H1 (cell line): Measurements from ENCODE around the gene ERLEC1. TPM values are rescaled to one million over a fixed set of nuclear protein-coding genes. Genes with fewer than 3 reads are reported as not detected.

Source experiments
- CTCF ChIA-PET: fragments of 300-600 bp; sonication (Branson Sonifier 250); formaldehyde crosslinking; loops from one replicate; lab custom pipeline; 2021; ENCODE audit not compliant: partially characterized antibody; lab: Charles Lee
- POLR2A ChIA-PET: fragments of 300-600 bp; sonication (Branson Sonifier 250); formaldehyde crosslinking; loops from one replicate; lab custom pipeline; 2021; ENCODE audit warnings: inconsistent platforms; ENCODE audit not compliant: partially characterized antibody; lab: Charles Lee
- DNase-seq, 2 experiments: peaks; one replicate each; pipeline versions ENCODE4 v3.0.0 to v3.0.0-alpha.2; 2010 to 2022; ENCODE audit warnings: low spot score in 2 of 2, low read depth in 1 of 2, mixed read lengths in 1 of 2
- FAIRE-seq: peaks from 2 replicates; lab custom pipeline; 2011; peaks lifted over from hg19 to GRCh38; lab: Jason Lieb, UNC
- H2AFZ ChIP-seq: 2 replicates; pipeline ENCODE4 v1.8.1; 2012; ENCODE audit warnings: low read length, inconsistent platforms
- H2AK5ac ChIP-seq: 2 replicates; pipeline ENCODE4 v1.6.1; 2013; ENCODE audit warnings: low read depth, low read length
- H2BK120ac ChIP-seq: replicated peaks from 2 replicates; pipeline ENCODE3; 2013; ENCODE audit warnings: low read depth, low read length, inconsistent platforms
- H2BK12ac ChIP-seq: 2 replicates; pipeline ENCODE4 v1.6.1; 2013; ENCODE audit warnings: low read depth, low read length
- H2BK15ac ChIP-seq: 2 replicates; pipeline ENCODE4 v1.6.1; 2013; ENCODE audit warnings: low read length
- H2BK20ac ChIP-seq: 2 replicates; pipeline ENCODE4 v1.6.1; 2013; ENCODE audit warnings: low read length
- H2BK5ac ChIP-seq: 2 replicates; pipeline ENCODE4 v1.6.1; 2013; ENCODE audit warnings: low read depth, low read length
- H3K14ac ChIP-seq: 2 replicates; pipeline ENCODE4 v1.6.1; 2013; ENCODE audit warnings: inconsistent platforms; ENCODE audit not compliant: insufficient read length
- H3K18ac ChIP-seq: 2 replicates; pipeline ENCODE4 v1.6.1; 2013; ENCODE audit warnings: low read length; ENCODE audit errors: extremely low read depth
- H3K23ac ChIP-seq: 2 replicates; pipeline ENCODE4 v1.6.1; 2013; ENCODE audit warnings: inconsistent platforms; ENCODE audit not compliant: insufficient read length
- H3K23me2 ChIP-seq: 2 replicates; pipeline ENCODE4 v1.6.1; 2013; ENCODE audit warnings: low read depth, low read length
- H3K27ac ChIP-seq: 2 replicates; pipeline ENCODE4 v1.6.1; 2011; ENCODE audit warnings: low read depth, low read length, inconsistent platforms
- H3K27me3 ChIP-seq, 4 experiments: replicated peaks in 1 of 4; 1 replicate in 1 of 4; 2 replicates in 3 of 4; pipeline versions ENCODE4 v1.6.1 to v1.8.1; 2011 to 2013; ENCODE audit warnings: low read length in 3 of 4, mild to moderate bottlenecking in 3 of 4, inconsistent platforms in 2 of 4, mixed read lengths in 2 of 4, moderate library complexity in 1 of 4; ENCODE audit not compliant: control insufficient read depth in 3 of 4, insufficient read depth in 3 of 4; ENCODE audit errors: extremely low read depth in 1 of 4
- H3K36me3 ChIP-seq, 4 experiments: 2 replicates each; pipeline versions ENCODE4 v1.6.1 to v1.8.1; 2011 to 2013; ENCODE audit warnings: mild to moderate bottlenecking in 4 of 4, low read length in 3 of 4, moderate library complexity in 2 of 4, control low read depth in 1 of 4, inconsistent platforms in 1 of 4; ENCODE audit not compliant: insufficient read depth in 4 of 4, control insufficient read depth in 2 of 4
- H3K4ac ChIP-seq: replicated peaks from 2 replicates; pipeline ENCODE3; 2013; ENCODE audit warnings: low read length, low read depth, mixed read lengths, inconsistent platforms; ENCODE audit not compliant: insufficient read length
- H3K4me1 ChIP-seq, 4 experiments: replicated peaks in 1 of 4; 1 replicate in 1 of 4; 2 replicates in 3 of 4; pipeline versions ENCODE4 v1.6.1 to v1.8.1; 2011 to 2013; ENCODE audit warnings: low read length in 3 of 4, inconsistent platforms in 2 of 4, mixed read lengths in 1 of 4; ENCODE audit not compliant: insufficient read depth in 4 of 4, control insufficient read depth in 3 of 4
- H3K4me2 ChIP-seq, 2 experiments: 2 replicates each; pipeline versions ENCODE4 v1.6.1 to v1.8.1; 2011 to 2013; ENCODE audit warnings: low read depth in 2 of 2, low read length in 2 of 2, control low read depth in 1 of 2, inconsistent platforms in 1 of 2, mild to moderate bottlenecking in 1 of 2; ENCODE audit not compliant: insufficient read depth in 1 of 2
- H3K4me3 ChIP-seq, 4 experiments: fragments of 200-600, 300-600 bp in 1 of 4; sonication (generic), shearing (Covaris generic), sonication (Bioruptor Twin) in 1 of 4; 2 replicates each; pipeline versions ENCODE4 v1.5.1 to v1.8.1; 2011 to 2016; ENCODE audit warnings: low read length in 4 of 4, low read depth in 3 of 4, control low read depth in 2 of 4, inconsistent platforms in 2 of 4, mild to moderate bottlenecking in 2 of 4, mixed read lengths in 1 of 4, moderate library complexity in 1 of 4; ENCODE audit not compliant: insufficient read depth in 2 of 4; ENCODE audit errors: extremely low read depth in 1 of 4
- H3K56ac ChIP-seq: replicated peaks from 2 replicates; pipeline ENCODE3; 2013; ENCODE audit warnings: low read depth, mild to moderate bottlenecking, mixed read lengths, low read length, inconsistent platforms; ENCODE audit not compliant: insufficient read length
- H3K79me1 ChIP-seq: 2 replicates; pipeline ENCODE4 v1.6.1; 2013; ENCODE audit warnings: low read depth, low read length, control low read depth
- H3K79me2 ChIP-seq, 2 experiments: 2 replicates each; pipeline versions ENCODE4 v1.6.1 to v1.8.1; 2012 to 2013; ENCODE audit warnings: low read length in 2 of 2, mild to moderate bottlenecking in 2 of 2, inconsistent platforms in 1 of 2; ENCODE audit not compliant: insufficient read depth in 2 of 2, control insufficient read depth in 1 of 2
- H3K9ac ChIP-seq, 4 experiments: replicated peaks in 1 of 4; 1 replicate in 1 of 4; 2 replicates in 3 of 4; pipeline versions ENCODE4 v1.6.1 to v1.8.1; 2011 to 2013; ENCODE audit warnings: low read depth in 3 of 4, low read length in 3 of 4, control low read depth in 2 of 4, mild to moderate bottlenecking in 2 of 4, moderate library complexity in 2 of 4, inconsistent platforms in 1 of 4; ENCODE audit errors: extremely low read depth in 1 of 4
- H3K9me3 ChIP-seq, 2 experiments: 2 replicates each; pipeline versions ENCODE4 v1.6.1 to v1.8.1; 2012 to 2013; ENCODE audit warnings: mild to moderate bottlenecking in 2 of 2, moderate library complexity in 2 of 2, control low read depth in 1 of 2, inconsistent platforms in 1 of 2, low read depth in 1 of 2, low read length in 1 of 2, mixed read lengths in 1 of 2; ENCODE audit not compliant: insufficient read depth in 2 of 2
- H4K20me1 ChIP-seq, 2 experiments: replicated peaks in 1 of 2; 2 replicates each; pipeline versions ENCODE3 to v1.8.1; 2011 to 2013; ENCODE audit warnings: inconsistent platforms in 2 of 2, low read length in 2 of 2, mild to moderate bottlenecking in 1 of 2; ENCODE audit not compliant: insufficient read depth in 2 of 2, control insufficient read depth in 1 of 2
- H4K5ac ChIP-seq: 2 replicates; pipeline ENCODE4 v1.6.1; 2013; ENCODE audit warnings: low read length, low read depth, mixed read lengths, inconsistent platforms; ENCODE audit not compliant: insufficient read length
- H4K8ac ChIP-seq: 2 replicates; pipeline ENCODE4 v1.8.0; 2013; ENCODE audit warnings: mild to moderate bottlenecking, moderate library complexity, low read length, inconsistent platforms; ENCODE audit not compliant: insufficient read depth; ENCODE audit errors: extremely low read depth
- H4K91ac ChIP-seq: replicated peaks from 2 replicates; pipeline ENCODE3; 2013; ENCODE audit warnings: low read length, mixed read lengths, inconsistent platforms; ENCODE audit not compliant: insufficient read length
- CBX5 ChIP-seq: fragments of 300-800, 300-1000 bp; sonication (generic); IDR thresholded peaks from 2 replicates; pipeline ENCODE4 v1.7.1; 2016; ENCODE audit warnings: antibody characterized with exemption, low read length, low read depth
- CBX8 ChIP-seq: fragments of 300-800, 300-1000 bp; sonication (generic); IDR thresholded peaks from 2 replicates; pipeline ENCODE4 v1.7.1; 2016; ENCODE audit warnings: low read depth, low read length, borderline replicate concordance
- EZH2 ChIP-seq: fragments of 200-600 bp; sonication (generic); IDR thresholded peaks from 2 replicates; pipeline ENCODE4 v1.7.1; 2012; ENCODE audit warnings: low read depth, mild to moderate bottlenecking, moderate library complexity, low read length, inconsistent platforms; ENCODE audit not compliant: severe bottlenecking
- JUN ChIP-seq: IDR thresholded peaks from 2 replicates; pipeline ENCODE4 v1.6.1; 2011; ENCODE audit warnings: low read depth, mild to moderate bottlenecking, improper control_type of control experiment, low read length
- RAD21 ChIP-seq, 2 experiments: IDR thresholded peaks in 1 of 2; conservative IDR thresholded peaks in 1 of 2; 2 replicates each; pipeline ENCODE4 v1.6.1; 2011; ENCODE audit warnings: low read depth in 2 of 2, low read length in 2 of 2, improper control_type of control experiment in 1 of 2, inconsistent platforms in 1 of 2, mild to moderate bottlenecking in 1 of 2, moderate library complexity in 1 of 2
- RNF2 ChIP-seq: fragments of 200-900, 300-1000 bp; sonication (generic); IDR thresholded peaks from 2 replicates; pipeline ENCODE4 v1.7.1; 2016; ENCODE audit warnings: borderline replicate concordance, low read depth, mild to moderate bottlenecking, antibody characterized with exemption, low read length; ENCODE audit not compliant: poor library complexity, severe bottlenecking; ENCODE audit errors: missing control alignments
- TAF7 ChIP-seq: optimal IDR thresholded peaks from 2 replicates; pipeline ENCODE3; 2011; ENCODE audit warnings: low read depth, mild to moderate bottlenecking, inconsistent platforms, low read length, moderate library complexity, borderline replicate concordance
- WGBS, 2 experiments: shearing (Covaris generic) in 1 of 2; methylation state at CpG; one replicate each; pipeline versions ENCODE4 v1.1.6 to v1.1.7; 2013 to 2015; ENCODE audit warnings: low lambda C conversion rate in 2 of 2, mixed read lengths in 2 of 2, inconsistent platforms in 1 of 2, low coverage in 1 of 2, missing lambda C conversion rate in 1 of 2; ENCODE audit not compliant: insufficient replicate concordance in 2 of 2, insufficient coverage in 1 of 2, insufficient read length in 1 of 2; ENCODE audit errors: extremely low coverage in 1 of 2, missing lambda C conversion rate in 1 of 2; 5-methylcytosine and 5-hydroxymethylcytosine counted together
- polyA plus RNA-seq, 7 experiments: library from polyadenylated mRNA; depleted of rRNA in 3 of 7; stranded (reverse) in 5 of 7; unstranded in 2 of 7; fragments of >200 nt in 5 of 7; fragments of 200-250 nt in 2 of 7; gene quantifications; 1 replicate in 5 of 7; 2 replicates in 1 of 7; 4 replicates in 1 of 7; pipeline versions ENCODE4 v1.2.1 to v1.2.3, GENCODE V29; 2011 to 2013; ENCODE audit warnings: missing spikeins in 2 of 7, mixed read lengths in 2 of 7
- total RNA-seq: library from RNA; stranded (reverse); fragmentation: NEBNext Ultra II Directional; extraction: Animal tissue kit (Norgen Biotek cat#: 25700); gene quantifications from 2 replicates; pipeline ENCODE4 v1.2.1, GENCODE V29; 2021
- TF ChIP-seq, protein P1 (sequence below), 3 experiments: IDR thresholded peaks; 1 replicate in 2 of 3; 2 replicates in 1 of 3; pipeline versions ENCODE4 v1.5.1 to v1.6.1; 2011; ENCODE audit warnings: low read length in 3 of 3, mild to moderate bottlenecking in 3 of 3, inconsistent platforms in 2 of 3, low read depth in 1 of 3, moderate library complexity in 1 of 3; ENCODE audit not compliant: insufficient read depth in 1 of 3; ENCODE audit errors: control extremely low read depth in 1 of 3
- TF ChIP-seq, protein P2 (sequence below): IDR thresholded peaks from 2 replicates; pipeline ENCODE4 v1.6.1; 2011; ENCODE audit warnings: low read length, improper control_type of control experiment

ERLEC1 gene
- total and polyA plus RNA-seq, 2 of the 8 experiments (the other 6 are each of a cell fraction or from before 2014, with no cell fraction given): 12.9 to 26.7 TPM

DNA sequence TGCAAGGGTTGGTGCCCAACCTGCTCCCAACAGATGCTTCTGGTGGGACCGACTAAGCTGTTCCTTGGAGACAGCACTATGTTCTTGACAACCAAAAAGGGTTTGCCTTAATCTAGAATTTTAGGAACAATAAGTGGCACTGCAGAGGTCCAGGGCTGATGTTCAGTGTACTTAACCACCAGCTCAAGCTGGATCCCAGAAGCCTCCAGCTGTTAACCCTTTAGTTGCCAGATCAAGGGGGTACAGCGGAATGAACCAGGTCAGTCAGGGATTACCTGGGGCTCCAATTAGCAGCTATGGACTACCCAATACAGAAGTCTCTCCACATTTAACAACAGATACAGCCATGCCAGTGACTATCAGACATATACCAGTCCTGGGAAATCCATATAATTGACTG, 69.4 kb downstream of the ERLEC1 start:
- Histone ChIP-seq H4K91ac (no peak overlapping the region), H3K14ac (no peak overlapping the region), H3K9ac (no peak overlapping the region), H2AFZ (no peak overlapping the region), H3K27me3 (no peaks in the 10 kb centered on the region), H3K23ac (no peak overlapping the region), H4K20me1 (peaks cover 0 to 2% of the 10 kb centered on the region in 2 experiments), H2AK5ac (no peak overlapping the region), H3K4me1 (peaks cover 0 to 3% (median 0%) of the 10 kb centered on the region in 4 experiments; a peak in 2 of 7 replicates), H3K23me2 (peaks cover 9% of the 10 kb centered on the region; the same call in 1 of the 2 replicates), H3K4me3 (no peak overlapping the region), H3K79me2 (no peaks in the 10 kb centered on the region), H4K5ac (no peak overlapping the region), H3K4ac (no peak overlapping the region), H2BK20ac (no peak overlapping the region), H3K36me3 (peaks cover 0 to 3% (median 0%) of the 10 kb centered on the region in 4 experiments; a peak in 1 of 8 replicates), H3K9me3 (no peaks in the 10 kb centered on the region), H2BK5ac (no peak overlapping the region), H3K56ac (no peak overlapping the region), H3K18ac (no peak overlapping the region), H2BK15ac (no peak overlapping the region), H3K79me1 (no peaks in the 10 kb centered on the region), H2BK12ac (no peak overlapping the region), H2BK120ac (no peak overlapping the region), H4K8ac (no peak overlapping the region), H3K4me2 (no peak overlapping the region), H3K27ac (no peak overlapping the region)
- FAIRE-seq (no peak), DNase-seq (no peak)
- ChIA-PET POLR2A (interaction anchor here (0.6 kb wide), 1 partner anchor 9 kb away, joined by 3 read pairs; no protein-coding TSS in a partner anchor), CTCF (no interaction called here)
- WGBS, 2 experiments: 94% methylated on average over 2 of the region's 2 CpGs; no CpG with 5 or more reads in 1 of the 2 experiments
- TF ChIP-seq CBX8 (no peak), TAF7 (no peak), EZH2 (no peak), JUN (no peak), CBX5 (no peak), RAD21 (IDR thresholded peaks at IDR 0.05 in 1 of 2, conservative IDR thresholded peaks at IDR 0.05 in 1 of 2; ENCODE audit: low read depth in 2 of 2, low read length in 2 of 2) (no peak), RNF2 (no peak)
- TF ChIP-seq, protein P1, sequence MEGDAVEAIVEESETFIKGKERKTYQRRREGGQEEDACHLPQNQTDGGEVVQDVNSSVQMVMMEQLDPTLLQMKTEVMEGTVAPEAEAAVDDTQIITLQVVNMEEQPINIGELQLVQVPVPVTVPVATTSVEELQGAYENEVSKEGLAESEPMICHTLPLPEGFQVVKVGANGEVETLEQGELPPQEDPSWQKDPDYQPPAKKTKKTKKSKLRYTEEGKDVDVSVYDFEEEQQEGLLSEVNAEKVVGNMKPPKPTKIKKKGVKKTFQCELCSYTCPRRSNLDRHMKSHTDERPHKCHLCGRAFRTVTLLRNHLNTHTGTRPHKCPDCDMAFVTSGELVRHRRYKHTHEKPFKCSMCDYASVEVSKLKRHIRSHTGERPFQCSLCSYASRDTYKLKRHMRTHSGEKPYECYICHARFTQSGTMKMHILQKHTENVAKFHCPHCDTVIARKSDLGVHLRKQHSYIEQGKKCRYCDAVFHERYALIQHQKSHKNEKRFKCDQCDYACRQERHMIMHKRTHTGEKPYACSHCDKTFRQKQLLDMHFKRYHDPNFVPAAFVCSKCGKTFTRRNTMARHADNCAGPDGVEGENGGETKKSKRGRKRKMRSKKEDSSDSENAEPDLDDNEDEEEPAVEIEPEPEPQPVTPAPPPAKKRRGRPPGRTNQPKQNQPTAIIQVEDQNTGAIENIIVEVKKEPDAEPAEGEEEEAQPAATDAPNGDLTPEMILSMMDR (IDR thresholded peaks at IDR 0.05; ENCODE audit: control extremely low read depth in 1 of 3, insufficient read depth in 1 of 3, low read depth in 1 of 3, low read length in 3 of 3): no peak
- TF ChIP-seq, protein P2, sequence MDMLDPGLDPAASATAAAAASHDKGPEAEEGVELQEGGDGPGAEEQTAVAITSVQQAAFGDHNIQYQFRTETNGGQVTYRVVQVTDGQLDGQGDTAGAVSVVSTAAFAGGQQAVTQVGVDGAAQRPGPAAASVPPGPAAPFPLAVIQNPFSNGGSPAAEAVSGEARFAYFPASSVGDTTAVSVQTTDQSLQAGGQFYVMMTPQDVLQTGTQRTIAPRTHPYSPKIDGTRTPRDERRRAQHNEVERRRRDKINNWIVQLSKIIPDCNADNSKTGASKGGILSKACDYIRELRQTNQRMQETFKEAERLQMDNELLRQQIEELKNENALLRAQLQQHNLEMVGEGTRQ: no peak
